Esophagus squamous epithelium (tissue), 4 donors: Measurements from ENCODE around the gene TSPAN6.

Experiments used
- CTCF ChIP-seq, 6 experiments: fragments of 450-650 bp in 4 of 6; fragments of 200-600 bp in 2 of 6; sonication (generic) in 2 of 6; IDR thresholded peaks; one replicate each; pipeline ENCODE4 v1.5.1; 2016 to 2019; ENCODE audit warnings: antibody characterized with exemption in 6 of 6, mild to moderate bottlenecking in 4 of 6, moderate library complexity in 4 of 6
- POLR2A ChIP-seq, 4 donors: fragments of 450-650 bp; IDR thresholded peaks; one replicate each; pipeline ENCODE4 v1.6.1; 2017; ENCODE audit warnings: antibody characterized with exemption in 4 of 4, mild to moderate bottlenecking in 4 of 4, moderate library complexity in 3 of 4

DNA sequence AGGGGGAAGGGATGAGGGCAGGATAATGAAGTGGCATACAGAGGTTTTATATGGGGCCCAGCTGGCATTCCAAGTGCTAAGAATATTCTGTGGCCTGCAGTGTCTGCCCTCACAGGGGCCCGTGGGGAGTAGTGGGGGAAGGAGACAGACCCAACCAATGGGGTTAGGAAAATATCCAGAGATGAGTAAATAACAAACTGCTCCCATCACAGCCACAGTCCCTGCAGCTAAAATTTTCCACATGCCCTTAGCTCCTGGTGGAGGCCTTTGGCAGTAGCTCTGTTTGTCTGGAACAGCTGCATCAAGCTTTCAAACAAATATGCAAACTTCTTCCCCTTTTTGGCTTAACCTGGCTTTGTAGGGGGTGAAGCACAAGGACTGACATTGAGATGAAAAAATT lies 10.5 kb upstream of the TSPAN6 start:
- TF ChIP-seq CTCF (IDR thresholded peaks at IDR 0.05) (no peak), POLR2A (IDR thresholded peaks at IDR 0.05) (no peak)
